Measurements from ENCODE around the gene LRRK2. TPM values are rescaled to one million over a fixed set of nuclear protein-coding genes. Genes with fewer than 3 reads are reported as not detected.

Gene LRRK2
- total and polyA plus RNA-seq, 2 of the 8 experiments (the other 6 are each of a cell fraction or from before 2014, with no cell fraction given), result 0.06 to 0.13 TPM

DNA sequence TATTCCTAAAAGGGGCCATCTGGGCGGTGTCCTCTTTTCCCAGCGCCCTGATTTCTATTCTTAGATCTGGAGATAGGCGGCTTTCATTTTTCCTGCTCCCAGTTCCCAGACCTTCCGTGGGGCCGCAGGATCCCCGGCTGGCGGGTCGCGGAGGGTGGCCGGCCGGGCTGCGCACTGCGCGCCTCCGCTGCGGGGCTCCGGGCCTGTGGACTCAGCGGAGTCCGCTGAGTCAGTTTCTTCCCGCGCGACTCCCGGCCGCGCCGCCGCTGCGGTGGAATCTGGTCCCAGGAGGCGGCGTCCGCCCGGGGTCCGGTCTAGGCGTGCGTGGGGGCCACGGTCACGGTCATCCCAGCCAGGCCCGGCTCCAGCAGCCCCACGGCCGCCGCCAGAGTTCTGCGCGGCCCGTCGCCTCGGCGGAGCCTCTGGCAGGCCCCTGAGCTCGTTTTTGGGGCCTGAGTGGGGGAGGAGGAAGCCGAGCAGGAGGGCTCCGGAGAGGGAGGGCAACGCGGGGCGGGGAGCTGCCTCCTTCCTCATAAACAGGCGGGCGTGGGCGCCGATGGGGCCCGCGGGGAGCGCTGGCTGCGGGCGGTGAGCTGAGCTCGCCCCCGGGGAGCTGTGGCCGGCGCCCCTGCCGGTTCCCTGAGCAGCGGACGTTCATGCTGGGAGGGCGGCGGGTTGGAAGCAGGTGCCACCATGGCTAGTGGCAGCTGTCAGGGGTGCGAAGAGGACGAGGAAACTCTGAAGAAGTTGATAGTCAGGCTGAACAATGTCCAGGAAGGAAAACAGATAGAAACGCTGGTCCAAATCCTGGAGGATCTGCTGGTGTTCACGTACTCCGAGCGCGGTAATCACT, at the start of gene LRRK2 (continued):
- TF ChIP-seq CHD7 (IDR thresholded peaks at IDR 0.05; ENCODE audit: insufficient replicate concordance, low read length) (no peak), KDM4A (IDR thresholded peaks at IDR 0.05; ENCODE audit: low read depth, low read length, severe bottlenecking) (peak; percentile 87), EZH2 (IDR thresholded peaks at IDR 0.05; ENCODE audit: low read depth, low read length, severe bottlenecking) (peak; percentile 58), SIRT6 (IDR thresholded peaks at IDR 0.05; ENCODE audit: low read length) (no peak)
- TF ChIP-seq, protein P1, sequence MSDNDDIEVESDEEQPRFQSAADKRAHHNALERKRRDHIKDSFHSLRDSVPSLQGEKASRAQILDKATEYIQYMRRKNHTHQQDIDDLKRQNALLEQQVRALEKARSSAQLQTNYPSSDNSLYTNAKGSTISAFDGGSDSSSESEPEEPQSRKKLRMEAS (IDR thresholded peaks at IDR 0.05), result peak; percentile 88
- TF ChIP-seq, protein P2, sequence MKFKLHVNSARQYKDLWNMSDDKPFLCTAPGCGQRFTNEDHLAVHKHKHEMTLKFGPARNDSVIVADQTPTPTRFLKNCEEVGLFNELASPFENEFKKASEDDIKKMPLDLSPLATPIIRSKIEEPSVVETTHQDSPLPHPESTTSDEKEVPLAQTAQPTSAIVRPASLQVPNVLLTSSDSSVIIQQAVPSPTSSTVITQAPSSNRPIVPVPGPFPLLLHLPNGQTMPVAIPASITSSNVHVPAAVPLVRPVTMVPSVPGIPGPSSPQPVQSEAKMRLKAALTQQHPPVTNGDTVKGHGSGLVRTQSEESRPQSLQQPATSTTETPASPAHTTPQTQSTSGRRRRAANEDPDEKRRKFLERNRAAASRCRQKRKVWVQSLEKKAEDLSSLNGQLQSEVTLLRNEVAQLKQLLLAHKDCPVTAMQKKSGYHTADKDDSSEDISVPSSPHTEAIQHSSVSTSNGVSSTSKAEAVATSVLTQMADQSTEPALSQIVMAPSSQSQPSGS (IDR thresholded peaks at IDR 0.05; ENCODE audit: low read length), result no peak
